Thoracic aorta (tissue), 2 donors: ENCODE data around the gene ZSWIM4. TPM values are rescaled to one million over a fixed set of nuclear protein-coding genes. Genes with fewer than 3 reads are reported as not detected.

Experiments used
- ATAC-seq: fragments of 150-250 bp; one replicate; pipeline ENCODE4 v1.8.0; 2017; ENCODE audit warnings: low read depth; ENCODE audit not compliant: insufficient number of reproducible peaks, low FRiP score
- DNase-seq: peaks from one replicate; pipeline ENCODE4 v3.0.0-alpha.2; 2020; ENCODE audit warnings: low spot score
- H3K27ac ChIP-seq, 2 donors: fragments of 200-600 bp; sonication (generic); 1 replicate in 1 of 2; 2 replicates in 1 of 2; pipeline ENCODE4 v1.5.1; 2016; ENCODE audit warnings: mild to moderate bottlenecking in 2 of 2, moderate library complexity in 2 of 2
- H3K27me3 ChIP-seq: fragments of 200-600 bp; sonication (generic); replicated peaks from 2 replicates; pipeline ENCODE4 v1.6.0; 2016; ENCODE audit warnings: mild to moderate bottlenecking; ENCODE audit not compliant: insufficient read depth
- H3K36me3 ChIP-seq: fragments of 200-600 bp; sonication (generic); one replicate; pipeline ENCODE4 v1.5.1; 2016
- H3K4me1 ChIP-seq, 2 donors: fragments of 200-600 bp; sonication (generic); 1 replicate in 1 of 2; 2 replicates in 1 of 2; pipeline versions ENCODE4 v1.5.1 to v1.6.0; 2016; ENCODE audit warnings: low read depth in 2 of 2, mild to moderate bottlenecking in 1 of 2; ENCODE audit not compliant: control insufficient read depth in 1 of 2
- H3K4me3 ChIP-seq: fragments of 200-600 bp; sonication (generic); 2 replicates; pipeline ENCODE4 v1.5.1; 2016; ENCODE audit warnings: mild to moderate bottlenecking
- H3K9me3 ChIP-seq: fragments of 200-600 bp; sonication (generic); 2 replicates; pipeline ENCODE4 v1.5.1; 2016
- CTCF ChIP-seq: fragments of 200-600 bp; sonication (generic); IDR thresholded peaks from one replicate; pipeline ENCODE4 v1.5.1; 2019; ENCODE audit warnings: antibody characterized with exemption
- total RNA-seq, 2 donors: library from RNA; depleted of rRNA; stranded (reverse); fragments of >200 nt; gene quantifications; one replicate each; pipeline versions ENCODE4 v1.1.0 to v1.2.3, GENCODE V29; 2016

ZSWIM4 gene
- total RNA-seq, 2 donors from 2014 or later: 9.5 to 11.8 TPM

- Histone ChIP-seq H3K4me3 (no peak overlapping the region), H3K4me1 (peaks cover 10 to 25% of the 10 kb centered on the region in 2 donors), H3K27me3 (no peaks in the 10 kb centered on the region), H3K9me3 (no peaks in the 10 kb centered on the region), H3K36me3 (no peaks in the 10 kb centered on the region), H3K27ac (no peak overlapping the region)
- DNase-seq: no peak
- no peak for ATAC-seq
- TF ChIP-seq CTCF: no peak
Measured at GRCh38 chr19:13825489-13826441, 30.5 kb downstream of the ZSWIM4 start.

DNA sequence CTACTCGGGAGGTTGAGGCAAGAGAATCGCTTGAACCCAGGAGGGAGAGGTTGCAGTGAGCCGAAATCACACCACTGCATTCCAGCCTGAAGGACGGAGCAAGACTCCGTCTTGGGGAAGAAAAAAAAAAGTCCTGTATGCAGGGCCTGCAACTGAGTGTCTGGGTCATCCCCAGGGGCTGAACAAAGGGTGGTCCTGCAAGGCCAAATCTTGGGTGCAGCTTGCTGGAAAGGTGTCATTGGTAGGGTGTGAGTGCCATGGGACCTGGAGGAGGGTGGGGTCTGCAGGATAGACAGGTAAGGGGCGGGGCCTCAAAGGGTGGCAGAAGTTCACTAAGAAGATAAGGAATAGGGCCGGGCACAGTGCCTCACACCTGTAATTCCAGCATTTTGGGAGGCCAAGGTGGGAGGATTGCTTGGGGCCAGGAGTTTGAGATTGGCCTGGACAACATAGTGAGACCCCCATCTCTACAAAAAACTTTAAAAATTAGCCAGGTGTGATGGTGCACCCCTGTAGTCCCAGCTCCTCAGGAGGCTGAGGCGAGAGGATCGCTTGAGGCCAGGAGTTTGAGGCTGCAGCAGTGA is 31.5 kb downstream of the ZSWIM4 start:
- ATAC-seq (no peak), DNase-seq (no peak)
- peaks cover 10 to 23% of the 10 kb centered on the region in 2 donors for H3K4me1 ChIP-seq
- TF ChIP-seq CTCF: no peak
- no peak overlapping the region for H3K4me3 ChIP-seq
- H3K27me3 ChIP-seq: no peaks in the 10 kb centered on the region
- H3K9me3 ChIP-seq: no peaks in the 10 kb centered on the region
- H3K27ac ChIP-seq: no peak overlapping the region
- peaks cover 3% of the 10 kb centered on the region for H3K36me3 ChIP-seq

- Histone ChIP-seq H3K4me1 (peaks cover 9 to 17% of the 10 kb centered on the region in 2 donors), H3K4me3 (no peak overlapping the region), H3K27me3 (no peaks in the 10 kb centered on the region), H3K27ac (no peak overlapping the region), H3K36me3 (peaks cover 3% of the 10 kb centered on the region), H3K9me3 (no peaks in the 10 kb centered on the region)
- DNase-seq (no peak), ATAC-seq (no peak)
- TF ChIP-seq CTCF: no peak
Measured at GRCh38 chr19:13827656-13828055, 32.4 kb downstream of the ZSWIM4 start.

- Histone ChIP-seq H3K9me3 (no peaks in the 10 kb centered on the region), H3K4me3 (no peak overlapping the region), H3K4me1 (peaks cover 15 to 29% of the 10 kb centered on the region in 2 donors), H3K36me3 (peaks cover 20% of the 10 kb centered on the region), H3K27me3 (no peaks in the 10 kb centered on the region), H3K27ac (no peak overlapping the region)
- no peak for TF ChIP-seq CTCF
- DNase-seq (no peak), ATAC-seq (no peak)
Measured at GRCh38 chr19:13830114-13830740, 35.0 kb downstream of the ZSWIM4 start.
